Liver (tissue), 9 donors: ENCODE measurements around the gene EVI5. TPM values are rescaled to one million over a fixed set of nuclear protein-coding genes. Genes with fewer than 3 reads are reported as not detected.

Experiments used
- DNase-seq: peaks from one replicate; pipeline ENCODE4 v3.0.0-alpha.2; 2017; ENCODE audit warnings: low spot score
- H3K27ac ChIP-seq, 2 donors: one replicate each; pipeline ENCODE4 v1.7.0; 2013; ENCODE audit warnings: inconsistent platforms in 2 of 2, low read length in 2 of 2, control low read depth in 1 of 2, low read depth in 1 of 2, mild to moderate bottlenecking in 1 of 2
- H3K27me3 ChIP-seq, 4 donors: one replicate each; pipeline versions ENCODE4 v1.6.1 to v1.7.0; 2013; ENCODE audit warnings: low read length in 3 of 4, inconsistent platforms in 1 of 4, mild to moderate bottlenecking in 1 of 4, moderate library complexity in 1 of 4; ENCODE audit not compliant: control insufficient read depth in 4 of 4, insufficient read depth in 4 of 4
- H3K36me3 ChIP-seq, 4 donors: one replicate each; pipeline versions ENCODE4 v1.6.1 to v1.7.0; 2013; ENCODE audit warnings: low read length in 3 of 4, mild to moderate bottlenecking in 3 of 4, low read depth in 1 of 4, moderate library complexity in 1 of 4; ENCODE audit not compliant: control insufficient read depth in 4 of 4, insufficient read depth in 3 of 4
- H3K4me1 ChIP-seq, 4 donors: one replicate each; pipeline versions ENCODE4 v1.6.1 to v1.7.0; 2013; ENCODE audit warnings: low read length in 3 of 4, mild to moderate bottlenecking in 3 of 4, moderate library complexity in 1 of 4; ENCODE audit not compliant: control insufficient read depth in 4 of 4, insufficient read depth in 4 of 4
- H3K4me3 ChIP-seq, 3 donors: one replicate each; pipeline versions ENCODE4 v1.6.1 to v1.7.0; 2013; ENCODE audit warnings: low read length in 3 of 3, control low read depth in 1 of 3, low read depth in 1 of 3, mild to moderate bottlenecking in 1 of 3
- H3K9ac ChIP-seq, 2 donors: one replicate each; pipeline ENCODE4 v1.7.0; 2013; ENCODE audit warnings: low read length in 2 of 2, mild to moderate bottlenecking in 2 of 2, moderate library complexity in 2 of 2, control low read depth in 1 of 2, low read depth in 1 of 2
- H3K9me3 ChIP-seq, 4 donors: one replicate each; pipeline versions ENCODE4 v1.6.1 to v1.7.0; 2013; ENCODE audit warnings: low read length in 3 of 4; ENCODE audit not compliant: control insufficient read depth in 4 of 4
- CTCF ChIP-seq: fragments of 150-350 bp; IDR thresholded peaks from 2 replicates; pipeline ENCODE4 v1.5.1; 2017; ENCODE audit warnings: improper control_type of control experiment, low read depth, low read length; ENCODE audit not compliant: missing input control
- EGR1 ChIP-seq, 2 donors: IDR thresholded peaks; 2 replicates each; pipeline ENCODE4 v1.6.1; 2016 to 2018; ENCODE audit warnings: antibody characterized with exemption in 2 of 2, low read depth in 2 of 2
- FOXA1 ChIP-seq: IDR thresholded peaks from 2 replicates; pipeline ENCODE4 v1.6.1; 2016; ENCODE audit warnings: antibody characterized with exemption
- FOXA2 ChIP-seq: IDR thresholded peaks from 2 replicates; pipeline ENCODE4 v1.6.1; 2016; ENCODE audit warnings: antibody characterized with exemption
- GABPA ChIP-seq, 2 donors: IDR thresholded peaks in 1 of 2; conservative IDR thresholded peaks in 1 of 2; 2 replicates each; pipeline ENCODE4 v1.6.1; 2016; ENCODE audit warnings: antibody characterized with exemption in 2 of 2, mild to moderate bottlenecking in 1 of 2, moderate library complexity in 1 of 2
- HNF4A ChIP-seq, 2 donors: conservative IDR thresholded peaks; 2 replicates each; pipeline ENCODE4 v1.6.1; 2016; ENCODE audit warnings: antibody characterized with exemption in 2 of 2, mild to moderate bottlenecking in 2 of 2
- JUND ChIP-seq, 2 donors: IDR thresholded peaks; 2 replicates each; pipeline ENCODE4 v1.6.1; 2016; ENCODE audit warnings: antibody characterized with exemption in 2 of 2
- MAX ChIP-seq: IDR thresholded peaks from 2 replicates; pipeline ENCODE4 v1.6.1; 2016; ENCODE audit warnings: antibody characterized with exemption
- NR2F2 ChIP-seq: IDR thresholded peaks from 2 replicates; pipeline ENCODE4 v1.6.1; 2016; ENCODE audit warnings: antibody characterized with exemption
- RAD21 ChIP-seq, 2 donors: IDR thresholded peaks; 2 replicates each; pipeline ENCODE4 v1.6.1; 2016; ENCODE audit warnings: antibody characterized with exemption in 2 of 2, mild to moderate bottlenecking in 2 of 2
- REST ChIP-seq: IDR thresholded peaks from 2 replicates; pipeline ENCODE4 v1.6.1; 2016; ENCODE audit warnings: antibody characterized with exemption, mild to moderate bottlenecking
- RXRA ChIP-seq, 2 donors: IDR thresholded peaks; 2 replicates each; pipeline ENCODE4 v1.6.1; 2017 to 2018; ENCODE audit warnings: antibody characterized with exemption in 2 of 2, mild to moderate bottlenecking in 1 of 2
- SP1 ChIP-seq: IDR thresholded peaks from 2 replicates; pipeline ENCODE4 v1.6.1; 2018; ENCODE audit warnings: antibody characterized with exemption, mild to moderate bottlenecking
- TAF1 ChIP-seq: conservative IDR thresholded peaks from 2 replicates; pipeline ENCODE4 v1.6.1; 2016; ENCODE audit warnings: antibody characterized with exemption, mild to moderate bottlenecking
- YY1 ChIP-seq: IDR thresholded peaks from 2 replicates; pipeline ENCODE4 v1.6.1; 2016; ENCODE audit warnings: antibody characterized with exemption, mild to moderate bottlenecking
- ZBTB33 ChIP-seq: IDR thresholded peaks from 2 replicates; pipeline ENCODE4 v1.6.1; 2016; ENCODE audit warnings: antibody characterized with exemption
- WGBS: extraction: QIAGEN DNeasy Blood & Tissue Kit; methylation state at CpG from one replicate; pipeline ENCODE4 v1.1.7; 2013; 5-methylcytosine and 5-hydroxymethylcytosine counted together
- polyA plus RNA-seq, 2 donors: library from polyadenylated mRNA; stranded (reverse) in 1 of 2; unstranded in 1 of 2; fragments of 200-250 nt in 1 of 2; fragments of >200 nt in 1 of 2; fragmentation: Nextera tagmentation in 1 of 2; extraction: Ambion mirVana in 1 of 2; gene quantifications; one replicate each; pipeline versions ENCODE4 v1.2.1 to v1.2.3, GENCODE V29; 2013 to 2015
- total RNA-seq, 2 donors: library from RNA; depleted of rRNA; stranded (reverse); fragments of >200 nt; gene quantifications; one replicate each; pipeline ENCODE4 v1.2.3, GENCODE V29; 2014
- donor health status: healthy.
- donor health status: healthy.
- donor health status: healthy.
- donor health status: healthy.
- donor health status: healthy.

The EVI5 gene
- total and polyA plus RNA-seq, 4 donors, result 4.0 to 35.9 (median 19.1) TPM

DNA sequence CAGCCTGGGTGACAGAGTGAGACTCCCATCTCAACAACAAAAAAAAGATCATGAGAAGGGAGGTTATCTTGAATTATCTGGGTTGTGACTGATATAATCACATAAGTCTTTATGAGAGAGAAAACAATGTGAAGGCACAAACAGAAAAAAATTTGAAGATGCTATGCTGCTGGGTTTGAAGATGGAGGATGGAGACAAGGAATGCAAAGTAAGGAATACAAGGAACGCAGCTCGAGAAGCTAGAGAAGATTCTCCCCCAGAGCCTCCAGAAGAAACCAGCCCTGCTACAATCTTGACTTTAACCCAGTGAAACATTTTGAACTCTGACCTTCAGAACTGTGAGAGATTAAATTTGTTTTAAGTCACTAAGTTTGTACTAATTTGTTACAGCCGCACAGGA lies 15.1 kb downstream of the EVI5 start:
- Histone ChIP-seq H3K27ac (no peak overlapping the region), H3K4me3 (no peak overlapping the region), H3K36me3 (no peaks in the 10 kb centered on the region), H3K4me1 (no peaks in the 10 kb centered on the region), H3K9ac (no peak overlapping the region), H3K9me3 (peaks cover 0 to 2% (median under 1%) of the 10 kb centered on the region in 4 donors), H3K27me3 (no peaks in the 10 kb centered on the region)
- no peak for DNase-seq
- TF ChIP-seq MAX (no peak), FOXA2 (no peak), REST (no peak), RXRA (IDR thresholded peaks at IDR 0.05) (no peak), SP1 (no peak), CTCF (no peak), GABPA (IDR thresholded peaks at IDR 0.05 in 1 of 2, conservative IDR thresholded peaks at IDR 0.05 in 1 of 2) (no peak), NR2F2 (no peak), JUND (IDR thresholded peaks at IDR 0.05) (no peak), RAD21 (IDR thresholded peaks at IDR 0.05) (no peak), YY1 (no peak), HNF4A (conservative IDR thresholded peaks at IDR 0.05) (no peak), TAF1 (no peak)
- 93% methylated on average over 3 of the region's 3 CpGs for whole genome bisulfite sequencing

GRCh38 chr1:92768915-92769314 lies 16.0 kb downstream of the EVI5 start:
- H3K4me1 ChIP-seq, result no peaks in the 10 kb centered on the region
- peaks cover 0 to 2% (median under 1%) of the 10 kb centered on the region in 4 donors for H3K9me3 ChIP-seq
- no peak overlapping the region for H3K27ac ChIP-seq
- TF ChIP-seq NR2F2, result no peak
- no peak for TF ChIP-seq EGR1 (IDR thresholded peaks at IDR 0.05; ENCODE audit: low read depth in 2 of 2)
- no peak for TF ChIP-seq HNF4A (conservative IDR thresholded peaks at IDR 0.05)
- no peak for TF ChIP-seq RXRA (IDR thresholded peaks at IDR 0.05)
- no peak for TF ChIP-seq CTCF
- TF ChIP-seq ZBTB33, result no peak
- no peak for TF ChIP-seq RAD21 (IDR thresholded peaks at IDR 0.05)
- no peak for TF ChIP-seq FOXA1
- TF ChIP-seq GABPA (IDR thresholded peaks at IDR 0.05 in 1 of 2, conservative IDR thresholded peaks at IDR 0.05 in 1 of 2), result no peak
- no peak for TF ChIP-seq FOXA2
- TF ChIP-seq TAF1, result no peak
- TF ChIP-seq YY1, result no peak
- H3K4me3 ChIP-seq, result no peak overlapping the region
- no peaks in the 10 kb centered on the region for H3K36me3 ChIP-seq
- no peak overlapping the region for H3K9ac ChIP-seq
- H3K27me3 ChIP-seq, result no peaks in the 10 kb centered on the region
- no peak for DNase-seq
